Fibroblast of mammary gland (primary cell): ENCODE measurements around the gene RASSF5.

Experiments
- DNase-seq: peaks from one replicate; pipeline ENCODE4 v3.0.0-alpha.2; 2010; ENCODE audit warnings: low read depth
- H3K4me3 ChIP-seq: 2 replicates; pipeline ENCODE4 v1.5.1; 2011; ENCODE audit warnings: low read depth, mild to moderate bottlenecking, low read length, moderate library complexity; ENCODE audit not compliant: control insufficient read depth
- CTCF ChIP-seq: conservative IDR thresholded peaks from 2 replicates; pipeline ENCODE4 v1.5.1; 2011; ENCODE audit warnings: low read depth, low read length, inconsistent platforms; ENCODE audit not compliant: control insufficient read depth, insufficient read depth

RASSF5 gene

GRCh38 chr1:206476591-206476990 lies 30.7 kb upstream of the RASSF5 start:
- no peak for DNase-seq
- no peak for TF ChIP-seq CTCF
- no peak overlapping the region for H3K4me3 ChIP-seq

GRCh38 chr1:206477110-206477509 lies 30.2 kb upstream of the RASSF5 start:
- DNase-seq: no peak
- no peak overlapping the region for H3K4me3 ChIP-seq
- no peak for TF ChIP-seq CTCF

GRCh38 chr1:206477581-206478380 lies 29.6 kb upstream of the RASSF5 start:
- no peak for TF ChIP-seq CTCF
- H3K4me3 ChIP-seq: no peak overlapping the region
- no peak for DNase-seq

GRCh38 chr1:206478746-206479145 lies 28.6 kb upstream of the RASSF5 start:
- no peak for DNase-seq
- TF ChIP-seq CTCF: no peak

GRCh38 chr1:206479183-206480125 lies 27.9 kb upstream of the RASSF5 start:
- peak; percentile 81 for DNase-seq
- TF ChIP-seq CTCF: peak; percentile 85
- H3K4me3 ChIP-seq: no peak overlapping the region

More at GRCh38 chr1:206478746-206479145, 28.6 kb upstream of the RASSF5 start:
- no peak overlapping the region for H3K4me3 ChIP-seq

- DNase-seq: no peak
- H3K4me3 ChIP-seq: no peak overlapping the region
- TF ChIP-seq CTCF: no peak
Observed at GRCh38 chr1:206480211-206480610, 27.1 kb upstream of the RASSF5 start.
